ENCODE results near the gene CST11. TPM values are rescaled to one million over a fixed set of nuclear protein-coding genes. Genes with fewer than 3 reads are reported as not detected.

The CST11 gene
- total and polyA plus RNA-seq, 4 donors, result not detected

DNA sequence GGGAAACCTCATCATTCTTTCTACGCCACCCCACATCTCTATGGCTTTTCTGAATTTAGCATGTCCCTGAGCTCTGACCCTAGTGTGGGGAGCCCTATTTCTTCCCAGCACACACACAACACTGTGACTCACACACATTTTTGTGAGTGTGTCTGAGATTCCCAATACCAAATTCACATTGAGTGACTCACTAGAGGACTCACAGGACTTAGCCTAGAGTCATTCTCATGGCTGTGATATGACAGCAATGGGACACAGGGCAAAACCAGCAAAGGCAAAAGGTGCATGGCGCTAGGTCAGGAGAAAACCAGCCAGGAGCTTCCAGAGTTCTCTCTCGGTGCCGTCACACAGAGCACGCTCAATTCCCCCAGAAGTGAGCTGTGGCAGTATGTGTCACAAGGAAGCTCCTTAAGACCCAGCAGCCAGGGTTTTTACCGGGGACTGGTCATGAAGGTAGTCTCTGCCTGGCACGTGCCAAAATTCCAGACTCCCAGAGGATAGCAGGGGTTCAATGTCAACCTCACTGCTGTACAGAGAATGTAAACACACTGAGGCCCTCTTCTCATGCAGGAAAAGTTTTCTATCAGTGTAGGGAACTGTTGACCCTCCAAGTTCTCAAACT, 7.0 kb downstream of the CST11 start:
- no peak overlapping the region for H3K9ac ChIP-seq (ENCODE audit: low read depth in 1 of 2, low read length in 2 of 2)
- WGBS, result 90% methylated on average over 7 of the region's 7 CpGs
- no peak overlapping the region for H3K4me3 ChIP-seq (ENCODE audit: low read depth in 1 of 3, low read length in 3 of 3)
- H3K27me3 ChIP-seq (ENCODE audit: control insufficient read depth in 4 of 4, insufficient read depth in 4 of 4, low read length in 3 of 4), result no peaks in the 10 kb centered on the region
- H3K27ac ChIP-seq (ENCODE audit: low read depth in 1 of 2, low read length in 2 of 2), result no peak overlapping the region
- H3K4me1 ChIP-seq (ENCODE audit: control insufficient read depth in 4 of 4, insufficient read depth in 4 of 4, low read length in 3 of 4), result no peaks in the 10 kb centered on the region
- DNase-seq (ENCODE audit: low spot score), result no peak
- TF ChIP-seq, protein P1, sequence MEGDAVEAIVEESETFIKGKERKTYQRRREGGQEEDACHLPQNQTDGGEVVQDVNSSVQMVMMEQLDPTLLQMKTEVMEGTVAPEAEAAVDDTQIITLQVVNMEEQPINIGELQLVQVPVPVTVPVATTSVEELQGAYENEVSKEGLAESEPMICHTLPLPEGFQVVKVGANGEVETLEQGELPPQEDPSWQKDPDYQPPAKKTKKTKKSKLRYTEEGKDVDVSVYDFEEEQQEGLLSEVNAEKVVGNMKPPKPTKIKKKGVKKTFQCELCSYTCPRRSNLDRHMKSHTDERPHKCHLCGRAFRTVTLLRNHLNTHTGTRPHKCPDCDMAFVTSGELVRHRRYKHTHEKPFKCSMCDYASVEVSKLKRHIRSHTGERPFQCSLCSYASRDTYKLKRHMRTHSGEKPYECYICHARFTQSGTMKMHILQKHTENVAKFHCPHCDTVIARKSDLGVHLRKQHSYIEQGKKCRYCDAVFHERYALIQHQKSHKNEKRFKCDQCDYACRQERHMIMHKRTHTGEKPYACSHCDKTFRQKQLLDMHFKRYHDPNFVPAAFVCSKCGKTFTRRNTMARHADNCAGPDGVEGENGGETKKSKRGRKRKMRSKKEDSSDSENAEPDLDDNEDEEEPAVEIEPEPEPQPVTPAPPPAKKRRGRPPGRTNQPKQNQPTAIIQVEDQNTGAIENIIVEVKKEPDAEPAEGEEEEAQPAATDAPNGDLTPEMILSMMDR (IDR thresholded peaks at IDR 0.05; ENCODE audit: low read depth, low read length, missing input control), result no peak
- no peak for TF ChIP-seq RXRA (IDR thresholded peaks at IDR 0.05)
- TF ChIP-seq HNF4A (conservative IDR thresholded peaks at IDR 0.05), result no peak
- TF ChIP-seq SP1 (IDR thresholded peaks at IDR 0.05), result no peak
- no peak for TF ChIP-seq ATF3 (IDR thresholded peaks at IDR 0.05)
- no peak for TF ChIP-seq FOXA2 (IDR thresholded peaks at IDR 0.05)
- no peak for TF ChIP-seq RAD21 (IDR thresholded peaks at IDR 0.05)
- TF ChIP-seq JUND (IDR thresholded peaks at IDR 0.05), result no peak
- TF ChIP-seq, protein P2, sequence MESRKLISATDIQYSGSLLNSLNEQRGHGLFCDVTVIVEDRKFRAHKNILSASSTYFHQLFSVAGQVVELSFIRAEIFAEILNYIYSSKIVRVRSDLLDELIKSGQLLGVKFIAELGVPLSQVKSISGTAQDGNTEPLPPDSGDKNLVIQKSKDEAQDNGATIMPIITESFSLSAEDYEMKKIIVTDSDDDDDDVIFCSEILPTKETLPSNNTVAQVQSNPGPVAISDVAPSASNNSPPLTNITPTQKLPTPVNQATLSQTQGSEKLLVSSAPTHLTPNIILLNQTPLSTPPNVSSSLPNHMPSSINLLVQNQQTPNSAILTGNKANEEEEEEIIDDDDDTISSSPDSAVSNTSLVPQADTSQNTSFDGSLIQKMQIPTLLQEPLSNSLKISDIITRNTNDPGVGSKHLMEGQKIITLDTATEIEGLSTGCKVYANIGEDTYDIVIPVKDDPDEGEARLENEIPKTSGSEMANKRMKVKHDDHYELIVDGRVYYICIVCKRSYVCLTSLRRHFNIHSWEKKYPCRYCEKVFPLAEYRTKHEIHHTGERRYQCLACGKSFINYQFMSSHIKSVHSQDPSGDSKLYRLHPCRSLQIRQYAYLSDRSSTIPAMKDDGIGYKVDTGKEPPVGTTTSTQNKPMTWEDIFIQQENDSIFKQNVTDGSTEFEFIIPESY (IDR thresholded peaks at IDR 0.05), result no peak
- no peak for TF ChIP-seq YY1 (IDR thresholded peaks at IDR 0.05)
- no peak for TF ChIP-seq NR2F2 (IDR thresholded peaks at IDR 0.05)
- no peak for TF ChIP-seq MAX (IDR thresholded peaks at IDR 0.05)
- no peak for TF ChIP-seq HNF4G (IDR thresholded peaks at IDR 0.05)
- no peak for TF ChIP-seq FOXA1 (IDR thresholded peaks at IDR 0.05)
- no peaks in the 10 kb centered on the region for H3K9me3 ChIP-seq (ENCODE audit: control insufficient read depth in 4 of 4, low read length in 3 of 4)
- H3K36me3 ChIP-seq (ENCODE audit: control insufficient read depth in 4 of 4, insufficient read depth in 3 of 4, low read depth in 1 of 4, low read length in 3 of 4), result no peaks in the 10 kb centered on the region

DNA sequence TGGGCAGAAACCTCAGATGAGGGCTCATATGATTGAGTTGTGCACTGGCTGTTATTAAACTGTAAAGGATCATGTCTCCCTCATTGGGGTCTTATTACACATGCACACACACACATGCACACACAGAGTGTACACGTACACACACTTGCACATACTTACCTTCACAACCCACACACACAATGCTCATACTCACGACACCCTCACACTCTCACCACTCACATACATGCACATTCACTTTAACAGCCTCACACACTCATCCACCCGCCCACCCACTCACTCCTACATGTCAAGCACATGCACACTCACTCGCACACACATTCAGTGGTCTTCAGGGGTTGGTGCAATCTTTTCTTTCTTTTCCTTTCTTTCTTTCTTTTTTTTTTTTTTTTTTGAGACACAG, 7.8 kb downstream of the CST11 start:
- Histone ChIP-seq H3K9ac (ENCODE audit: low read depth in 1 of 2, low read length in 2 of 2) (no peak overlapping the region), H3K27me3 (ENCODE audit: control insufficient read depth in 4 of 4, insufficient read depth in 4 of 4, low read length in 3 of 4) (no peaks in the 10 kb centered on the region), H3K36me3 (ENCODE audit: control insufficient read depth in 4 of 4, insufficient read depth in 3 of 4, low read depth in 1 of 4, low read length in 3 of 4) (no peaks in the 10 kb centered on the region), H3K4me1 (ENCODE audit: control insufficient read depth in 4 of 4, insufficient read depth in 4 of 4, low read length in 3 of 4) (no peaks in the 10 kb centered on the region), H3K27ac (ENCODE audit: low read depth in 1 of 2, low read length in 2 of 2) (no peak overlapping the region), H3K9me3 (ENCODE audit: control insufficient read depth in 4 of 4, low read length in 3 of 4) (no peaks in the 10 kb centered on the region), H3K4me3 (ENCODE audit: low read depth in 1 of 3, low read length in 3 of 3) (no peak overlapping the region)
- WGBS, result 90% methylated on average over 4 of the region's 4 CpGs
- TF ChIP-seq ATF3 (IDR thresholded peaks at IDR 0.05), result no peak
- DNase-seq (ENCODE audit: low spot score), result no peak

DNA sequence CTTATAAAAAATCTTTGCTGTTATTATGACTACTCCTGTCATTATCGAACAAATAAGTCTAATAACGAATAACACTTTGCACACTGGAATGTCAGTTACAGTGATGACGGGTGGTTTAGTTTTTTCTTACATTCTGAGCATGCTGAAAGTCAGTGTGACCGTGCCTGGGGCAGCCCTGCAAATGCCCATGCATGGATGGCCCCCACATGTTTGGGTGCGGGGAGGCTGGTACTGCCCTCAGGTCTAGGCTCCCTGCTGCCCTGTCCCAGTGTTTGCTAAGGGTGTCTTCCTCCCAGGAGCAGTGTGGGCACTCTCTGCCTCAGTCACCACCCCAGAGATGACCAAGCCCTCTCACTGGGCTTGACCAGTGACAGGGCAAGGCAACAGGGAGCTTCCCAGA, 10.2 kb downstream of the CST11 start:
- DNase-seq (ENCODE audit: low spot score), result no peak
- H3K4me3 ChIP-seq (ENCODE audit: low read depth in 1 of 3, low read length in 3 of 3), result no peak overlapping the region

More for the DNA sequence above, 10.2 kb downstream of the CST11 start:
- Histone ChIP-seq H3K27ac (ENCODE audit: low read depth in 1 of 2, low read length in 2 of 2) (no peak overlapping the region), H3K36me3 (ENCODE audit: control insufficient read depth in 4 of 4, insufficient read depth in 3 of 4, low read depth in 1 of 4, low read length in 3 of 4) (no peaks in the 10 kb centered on the region), H3K9ac (ENCODE audit: low read depth in 1 of 2, low read length in 2 of 2) (no peak overlapping the region), H3K4me1 (ENCODE audit: control insufficient read depth in 4 of 4, insufficient read depth in 4 of 4, low read length in 3 of 4) (no peaks in the 10 kb centered on the region), H3K9me3 (ENCODE audit: control insufficient read depth in 4 of 4, low read length in 3 of 4) (no peaks in the 10 kb centered on the region), H3K27me3 (ENCODE audit: control insufficient read depth in 4 of 4, insufficient read depth in 4 of 4, low read length in 3 of 4) (no peaks in the 10 kb centered on the region)
- TF ChIP-seq, protein P2 (IDR thresholded peaks at IDR 0.05), result no peak
- TF ChIP-seq RAD21 (IDR thresholded peaks at IDR 0.05) (no peak), SP1 (IDR thresholded peaks at IDR 0.05) (no peak), JUND (IDR thresholded peaks at IDR 0.05) (no peak), HNF4A (conservative IDR thresholded peaks at IDR 0.05) (no peak)
- 79% methylated on average over 5 of the region's 5 CpGs for WGBS
